Heart left ventricle (tissue), 16 donors: ENCODE measurements around the gene UACA. TPM values are rescaled to one million over a fixed set of nuclear protein-coding genes. Genes with fewer than 3 reads are reported as not detected.

ENCODE experiments used
- ATAC-seq, 4 donors: fragments of 200-7000 bp; cut with Tn5 transposase; one replicate each; pipeline ENCODE4 v1.9.1; 2020 to 2022; ENCODE audit warnings: moderate library complexity in 4 of 4, mild to moderate bottlenecking in 3 of 4, moderate number of reproducible peaks in 1 of 4
- DNase-seq, 5 donors: peaks; one replicate each; pipeline ENCODE4 v3.0.0-alpha.2; 2020
- H3K27ac ChIP-seq, 12 donors: fragments of 200-600 bp; sonication (generic) in 4 of 12; one replicate each; pipeline versions ENCODE4 v1.5.0 to v1.8.0; 2016 to 2022; ENCODE audit warnings: mild to moderate bottlenecking in 2 of 12
- H3K27me3 ChIP-seq, 9 donors: fragments of 200-600 bp; sonication (generic) in 2 of 9; one replicate each; pipeline versions ENCODE4 v1.5.1 to v1.8.0; 2016 to 2022; ENCODE audit warnings: mild to moderate bottlenecking in 3 of 9
- H3K36me3 ChIP-seq, 9 donors: fragments of 200-600 bp; sonication (generic) in 2 of 9; one replicate each; pipeline versions ENCODE4 v1.5.0 to v1.8.0; 2018 to 2022; ENCODE audit warnings: mild to moderate bottlenecking in 2 of 9
- H3K4me1 ChIP-seq, 12 donors: fragments of 200-600 bp; sonication (generic) in 4 of 12; one replicate each; pipeline versions ENCODE4 v1.5.0 to v1.8.0; 2016 to 2022; ENCODE audit warnings: mild to moderate bottlenecking in 3 of 12
- H3K4me3 ChIP-seq, 12 donors: fragments of 200-600 bp; sonication (generic) in 4 of 12; one replicate each; pipeline versions ENCODE4 v1.5.0 to v1.8.0; 2017 to 2022; ENCODE audit warnings: mild to moderate bottlenecking in 9 of 12, moderate library complexity in 4 of 12
- H3K9me3 ChIP-seq, 12 donors: fragments of 200-600 bp; sonication (generic) in 4 of 12; one replicate each; pipeline versions ENCODE4 v1.5.0 to v1.8.0; 2016 to 2022; ENCODE audit warnings: mild to moderate bottlenecking in 1 of 12
- CTCF ChIP-seq, 12 donors: fragments of 200-600 bp; sonication (generic) in 4 of 12; IDR thresholded peaks; one replicate each; pipeline versions ENCODE4 v1.5.0 to v1.8.0; 2018 to 2022; ENCODE audit warnings: antibody characterized with exemption in 12 of 12, mild to moderate bottlenecking in 5 of 12
- POLR2A ChIP-seq, 2 donors: fragments of 450-650 bp; IDR thresholded peaks; one replicate each; pipeline ENCODE4 v1.6.1; 2017; ENCODE audit warnings: antibody characterized with exemption in 2 of 2, mild to moderate bottlenecking in 2 of 2, moderate library complexity in 2 of 2
- WGBS, 4 donors: extraction: QIAGEN DNeasy Blood & Tissue Kit in 2 of 4; methylation state at CpG; one replicate each; pipeline versions ENCODE4 v1.1.5 to v1.1.7; 2013 to 2018; 5-methylcytosine and 5-hydroxymethylcytosine counted together
- intact Hi-C, 10 donors: fragments of 100-400 bp; cut with DNase I; formaldehyde crosslinking; loops; one replicate each; pipeline versions ENCODE4 v1.11.1 to v1.14.2; 2022
- polyA plus RNA-seq, 2 donors: library from polyadenylated mRNA; stranded (reverse); fragments of 200-250 nt; gene quantifications; one replicate each; pipeline ENCODE4 v1.2.3, GENCODE V29; 2013
- total RNA-seq, 9 donors: library from RNA; depleted of rRNA in 2 of 9; stranded (reverse); fragments of >200 nt in 2 of 9; fragmentation: NEBNext Ultra II Directional in 3 of 9; extraction: Animal tissue kit (Norgen Biotek cat#: 25700) in 3 of 9; gene quantifications; one replicate each; pipeline versions ENCODE4 v1.1.0 to v1.2.4, GENCODE V29; 2016 to 2023
- donor health status: ischemic (EF 13 %, LVEDD 7.1; RV severe dilation, severe dysfunction).
- donor health status: healthy with polysubstance abuse.
- donor health status: DM: no; HTN: yes; CAD: no.
- donor health status: DM: no; HTN: no; CAD: no.
- donor health status: ischemic (EF 25% LVEDD 6.9; RV normal size, moderate dysfunction).
- donor health status: ischemic (EF 25% LVEDD 5.7; RV mildly dilated, moderate dysfunction).
- donor health status: healthy.
- donor health status: DM: yes; HTN: yes; CAD: no.
- donor health status: ischemic (EF 35%, LVEDD 5.7; RV mildly dilated, moderate dysfunction).
- donor health status: nonischemic (EF 11% LVEDD 7.7; RV severe dilation, severe dysfunction).
- donor health status: DM: yes; HTN: yes; CAD: no.
- donor health status: PGD.
- donor health status: ischemic (EF 29% LVEDD 5.4; RV normal size, mild dysfunction).
- donor health status: nonischemic (EF 23%, LVEDD 6.1; RV moderate dilation, normal function).

Gene UACA
- total and polyA plus RNA-seq, 11 donors = 10.7 to 57.1 (median 49.0) TPM

GRCh38 chr15:70762469-70763119 is 764 bp downstream of the UACA start:
- H3K4me3 ChIP-seq = peak overlapping the region; percentile 71 to 97 (median 90)
- DNase-seq (peak; percentile 36 to 72 (median 44)), ATAC-seq (peak in 3 of 4 donors; percentile 25 to 38 (median 37))
- 0 to 2% (median 1%) methylated on average over 38 to 45 of the region's 45 CpGs for WGBS, 4 donors
- TF ChIP-seq CTCF (IDR thresholded peaks at IDR 0.05) (no peak), POLR2A (IDR thresholded peaks at IDR 0.05) (no peak)
- no peaks in the 10 kb centered on the region for H3K27me3 ChIP-seq
- H3K9me3 ChIP-seq = no peaks in the 10 kb centered on the region
- peaks cover 0 to 7% (median 0%) of the 10 kb centered on the region in 9 donors for H3K36me3 ChIP-seq
- peak overlapping the region; percentile 87 to 99 (median 96) for H3K27ac ChIP-seq
- intact Hi-C loops = loop anchor here in 5 of 10 donors (1.0 to 10.0 kb wide), 7 partner anchors 11 to 80 kb away; no protein-coding TSS in a partner anchor
- H3K4me1 ChIP-seq = peaks cover 0 to 72% (median 48%) of the 10 kb centered on the region in 12 donors

GRCh38 chr15:70761931-70762468 is 1.4 kb downstream of the UACA start:
- Histone ChIP-seq H3K9me3 (no peaks in the 10 kb centered on the region), H3K27me3 (no peaks in the 10 kb centered on the region), H3K36me3 (peaks cover 0 to 7% (median 0%) of the 10 kb centered on the region in 9 donors), H3K4me1 (peaks cover 0 to 77% (median 53%) of the 10 kb centered on the region in 12 donors), H3K27ac (peak overlapping the region; percentile 87 to 99 (median 96)), H3K4me3 (peak overlapping the region; percentile 71 to 97 (median 90))
- DNase-seq = no peak
- intact Hi-C loops = loop anchor here in 5 of 10 donors (5.0 to 10.0 kb wide), 5 partner anchors 35 to 80 kb away; no protein-coding TSS in a partner anchor
- ATAC-seq = no peak
- WGBS, 4 donors = 10 to 30% (median 12%) methylated on average over 7 of the region's 7 CpGs
- TF ChIP-seq POLR2A (IDR thresholded peaks at IDR 0.05) (no peak), CTCF (IDR thresholded peaks at IDR 0.05) (no peak)

- 28 to 53% (median 36%) methylated on average over 2 of the region's 2 CpGs for WGBS, 4 donors
- H3K27ac ChIP-seq = peak overlapping the region in 9 of 12 donors; percentile 5 to 99 (median 96)
- H3K4me1 ChIP-seq = peaks cover 0 to 79% (median 57%) of the 10 kb centered on the region in 12 donors
- H3K9me3 ChIP-seq = no peaks in the 10 kb centered on the region
- DNase-seq = no peak
- no peak for TF ChIP-seq POLR2A (IDR thresholded peaks at IDR 0.05)
- no peak for TF ChIP-seq CTCF (IDR thresholded peaks at IDR 0.05)
- no peak for ATAC-seq
- H3K27me3 ChIP-seq = no peaks in the 10 kb centered on the region
- peaks cover 0 to 7% (median 0%) of the 10 kb centered on the region in 9 donors for H3K36me3 ChIP-seq
- intact Hi-C loops = loop anchor here in 5 of 10 donors (5.0 to 10.0 kb wide), 5 partner anchors 36 to 79 kb away; no protein-coding TSS in a partner anchor
- peak overlapping the region in 10 of 12 donors; percentile 7 to 97 (median 89) for H3K4me3 ChIP-seq
Observed at GRCh38 chr15:70761046-70761445, 2.3 kb downstream of the UACA start.

GRCh38 chr15:70758790-70759462 is 4.4 kb downstream of the UACA start:
- TF ChIP-seq POLR2A (IDR thresholded peaks at IDR 0.05) (no peak), CTCF (IDR thresholded peaks at IDR 0.05) (no peak)
- intact Hi-C loops = no loop called here
- Histone ChIP-seq H3K4me3 (peak overlapping the region in 2 of 12 donors; percentile 5 to 27), H3K9me3 (no peaks in the 10 kb centered on the region), H3K27ac (peak overlapping the region in 6 of 12 donors; percentile 21 to 58 (median 42)), H3K27me3 (no peaks in the 10 kb centered on the region), H3K4me1 (peaks cover 0 to 69% (median 55%) of the 10 kb centered on the region in 12 donors), H3K36me3 (peaks cover 0 to 7% (median 0%) of the 10 kb centered on the region in 9 donors)
- DNase-seq (no peak), ATAC-seq (no peak)
- 44 to 53% (median 47%) methylated on average over 9 of the region's 9 CpGs for WGBS, 4 donors
